ENCODE data around the gene HYPK.

HYPK gene

DNA sequence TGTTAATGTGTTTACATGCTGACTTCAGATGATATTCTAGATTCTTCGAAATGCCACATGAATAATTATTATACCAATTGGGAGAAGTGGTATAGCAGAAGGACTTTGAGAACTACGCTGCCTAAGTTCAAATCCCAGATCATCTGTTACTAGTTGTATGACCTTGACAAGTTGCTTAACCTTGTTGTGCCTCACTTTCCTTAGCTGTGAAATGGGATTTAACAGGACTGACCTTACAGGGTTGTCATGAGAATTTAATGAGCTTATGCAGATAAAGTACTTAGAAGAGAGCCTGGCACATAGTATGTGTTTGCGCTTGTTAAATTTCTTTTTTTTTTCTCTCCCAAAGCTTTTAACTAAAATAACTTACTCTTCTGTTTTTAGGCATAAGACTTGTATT, 50.9 kb downstream of the HYPK start:
- DNase-seq (ENCODE audit: low spot score), result no peak

DNA sequence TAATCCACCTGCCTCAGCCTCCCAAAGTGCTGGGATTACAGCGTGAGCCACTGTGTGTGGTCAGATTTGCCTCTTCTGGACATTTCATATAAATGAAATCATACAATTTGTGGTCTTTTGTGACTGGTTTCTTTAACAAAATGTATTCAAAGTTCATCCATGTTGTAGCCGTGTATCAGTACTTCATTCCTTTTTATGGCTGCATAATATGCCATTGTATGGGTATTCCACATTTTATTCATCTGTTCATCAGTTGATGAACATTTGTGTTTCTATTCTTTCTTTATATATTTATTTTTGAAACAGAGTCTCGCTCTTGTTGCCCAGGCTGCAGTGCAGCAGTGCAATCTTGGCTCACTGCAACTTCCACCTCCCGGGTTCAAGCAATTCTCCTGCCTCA, 52.2 kb downstream of the HYPK start:
- DNase-seq (ENCODE audit: low spot score), result no peak

Measured in activated CD4-positive, alpha-beta T cell treated with anti-CD3 and anti-CD28 coated beads, Interleukin-2, Interleukin-4, amounts not matched to agents 100 ng/mL and 50 ng/mL, durations not matched to agents 16 hours and 8 hours (primary cell).